ENCODE data around the gene FRMD4A. TPM values are rescaled to one million over a fixed set of nuclear protein-coding genes. Genes with fewer than 3 reads are reported as not detected.
A peak's percentile ranks its signal among the peaks of the same experiment; 100 is the strongest.

Gene FRMD4A
- total and polyA plus RNA-seq, 10 of the 15 experiments (the other 5 are each of a cell fraction or from before 2014, with no cell fraction given): 17.8 to 75.2 (median 39.1) TPM

DNA sequence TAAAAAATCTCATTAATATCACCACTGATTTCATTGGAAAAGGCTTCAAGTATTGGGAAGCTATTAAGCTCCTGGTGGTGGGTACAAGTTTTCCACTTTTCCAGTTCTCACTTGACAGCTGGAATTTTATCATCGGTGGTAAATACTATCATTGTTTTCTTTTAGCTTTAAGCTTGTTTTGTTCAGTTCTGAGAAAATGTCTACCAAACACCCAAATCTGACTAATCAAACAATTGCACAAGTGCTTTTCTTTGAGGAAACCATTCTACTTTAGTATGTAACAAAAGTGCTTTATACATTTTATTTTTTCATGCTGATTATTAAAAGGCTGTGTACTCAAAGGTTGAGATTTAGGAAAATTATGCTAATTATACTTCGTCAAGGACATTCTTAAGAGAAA, 736.1 kb downstream of the FRMD4A start (continued):
- TF ChIP-seq ZNF217 (IDR thresholded peaks at IDR 0.05) (no peak), NFIC (IDR thresholded peaks at IDR 0.05; ENCODE audit: low read depth, low read length) (no peak), CHD4 (IDR thresholded peaks at IDR 0.05) (no peak)

Small RNA genes lying within 50 kb of the gene (small RNA-seq; reads per million reads assigned to genes)
- 0.43 reads per million, percentile 5 among the genes with 10 or more reads in this experiment for gene RNA5SP301

Data from GM12878 (cell line).